Transverse colon (tissue), 4 donors: ENCODE results near the gene HOXA4.

Source experiments
- POLR2A ChIP-seq: fragments of 450-650 bp; IDR thresholded peaks from one replicate; pipeline ENCODE4 v1.6.1; 2016; ENCODE audit warnings: antibody characterized with exemption, mild to moderate bottlenecking, moderate library complexity
- POLR2AphosphoS5 ChIP-seq, 3 donors: sonication (generic); formaldehyde crosslinking; IDR thresholded peaks; one replicate each; pipeline ENCODE4 v1.6.1; 2016; ENCODE audit warnings: antibody characterized with exemption in 3 of 3
- TF ChIP-seq, protein P1 (sequence below), 5 experiments: fragments of 200-600 bp in 3 of 5; fragments of 450-650 bp in 2 of 5; sonication (generic) in 3 of 5; IDR thresholded peaks; 1 replicate in 2 of 5; 2 replicates in 3 of 5; pipeline ENCODE4 v1.5.1; 2016 to 2017; ENCODE audit warnings: antibody characterized with exemption in 5 of 5, inconsistent platforms in 3 of 5, mild to moderate bottlenecking in 2 of 5, moderate library complexity in 1 of 5

- TF ChIP-seq, protein P1, sequence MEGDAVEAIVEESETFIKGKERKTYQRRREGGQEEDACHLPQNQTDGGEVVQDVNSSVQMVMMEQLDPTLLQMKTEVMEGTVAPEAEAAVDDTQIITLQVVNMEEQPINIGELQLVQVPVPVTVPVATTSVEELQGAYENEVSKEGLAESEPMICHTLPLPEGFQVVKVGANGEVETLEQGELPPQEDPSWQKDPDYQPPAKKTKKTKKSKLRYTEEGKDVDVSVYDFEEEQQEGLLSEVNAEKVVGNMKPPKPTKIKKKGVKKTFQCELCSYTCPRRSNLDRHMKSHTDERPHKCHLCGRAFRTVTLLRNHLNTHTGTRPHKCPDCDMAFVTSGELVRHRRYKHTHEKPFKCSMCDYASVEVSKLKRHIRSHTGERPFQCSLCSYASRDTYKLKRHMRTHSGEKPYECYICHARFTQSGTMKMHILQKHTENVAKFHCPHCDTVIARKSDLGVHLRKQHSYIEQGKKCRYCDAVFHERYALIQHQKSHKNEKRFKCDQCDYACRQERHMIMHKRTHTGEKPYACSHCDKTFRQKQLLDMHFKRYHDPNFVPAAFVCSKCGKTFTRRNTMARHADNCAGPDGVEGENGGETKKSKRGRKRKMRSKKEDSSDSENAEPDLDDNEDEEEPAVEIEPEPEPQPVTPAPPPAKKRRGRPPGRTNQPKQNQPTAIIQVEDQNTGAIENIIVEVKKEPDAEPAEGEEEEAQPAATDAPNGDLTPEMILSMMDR (IDR thresholded peaks at IDR 0.05) = no peak
- TF ChIP-seq POLR2A (no peak), POLR2AphosphoS5 (IDR thresholded peaks at IDR 0.05) (no peak)
These were observed 18.2 kb downstream of the HOXA4 start for GRCh38 chr7:27112361-27112760.
